Epithelial cell of alveolus of lung (primary cell): ENCODE measurements around the gene ARHGAP1. TPM values are rescaled to one million over a fixed set of nuclear protein-coding genes. Genes with fewer than 3 reads are reported as not detected.

Experiments
- total RNA-seq: library from RNA; depleted of rRNA; stranded (reverse); fragments of >200 nt; gene quantifications from 2 replicates; pipeline ENCODE4 v1.2.1, GENCODE V29; 2015

The ARHGAP1 gene
- 42.1 and 70.5 TPM in 2 replicates for total RNA-seq

DNA sequence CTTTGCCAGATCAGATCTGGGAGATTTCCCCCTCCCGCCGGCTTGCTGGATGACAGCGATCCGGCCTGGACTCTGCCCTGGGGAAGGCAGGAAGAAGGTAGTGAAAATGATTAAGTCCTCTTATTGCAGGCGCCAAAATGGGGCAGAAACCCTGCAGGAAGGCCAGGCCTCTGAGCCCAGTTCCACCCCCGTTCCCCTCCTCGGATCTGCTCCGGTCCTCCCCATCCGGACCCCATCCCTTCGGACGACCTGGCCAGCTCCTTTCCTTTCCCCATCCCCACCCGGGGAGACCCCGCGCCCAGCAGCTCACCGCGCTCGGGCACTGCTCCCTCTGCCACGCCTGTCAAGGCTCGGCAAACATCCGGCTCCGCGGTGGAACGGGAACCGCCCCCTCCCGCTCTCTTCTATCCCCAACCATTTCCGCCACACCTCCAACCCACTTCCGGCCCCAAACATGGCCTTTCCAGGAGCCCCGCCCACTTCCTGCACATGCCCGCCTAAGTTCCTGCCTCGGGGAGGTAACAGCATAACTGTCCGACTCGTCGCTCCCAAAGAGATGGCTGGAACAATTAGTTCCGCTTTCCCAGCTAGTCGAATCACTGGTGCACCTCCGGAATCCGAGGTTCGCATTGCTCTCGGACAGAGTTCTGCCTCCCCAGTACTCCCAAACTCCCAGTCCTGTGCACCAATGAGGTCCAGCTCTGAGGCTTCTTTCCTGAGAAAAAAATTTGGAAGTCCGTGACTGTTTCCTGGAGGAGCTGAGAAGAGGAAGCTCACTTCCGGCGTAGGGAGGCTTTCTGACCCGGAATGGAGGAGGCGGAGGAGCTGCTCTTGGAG lies at the start of gene ARHGAP1, which contains the start of gene ZNF408:
Gene ARHGAP1, minus strand, starts transcription at position 379 of the 837 bp plus-strand sequence. CDS start 4,512 bp downstream, outside the sequence.
Gene ZNF408, plus strand, starts transcription at position 791 of the 837 bp plus-strand sequence. Its CDS starts 17 bp downstream, at position 808.

DNA sequence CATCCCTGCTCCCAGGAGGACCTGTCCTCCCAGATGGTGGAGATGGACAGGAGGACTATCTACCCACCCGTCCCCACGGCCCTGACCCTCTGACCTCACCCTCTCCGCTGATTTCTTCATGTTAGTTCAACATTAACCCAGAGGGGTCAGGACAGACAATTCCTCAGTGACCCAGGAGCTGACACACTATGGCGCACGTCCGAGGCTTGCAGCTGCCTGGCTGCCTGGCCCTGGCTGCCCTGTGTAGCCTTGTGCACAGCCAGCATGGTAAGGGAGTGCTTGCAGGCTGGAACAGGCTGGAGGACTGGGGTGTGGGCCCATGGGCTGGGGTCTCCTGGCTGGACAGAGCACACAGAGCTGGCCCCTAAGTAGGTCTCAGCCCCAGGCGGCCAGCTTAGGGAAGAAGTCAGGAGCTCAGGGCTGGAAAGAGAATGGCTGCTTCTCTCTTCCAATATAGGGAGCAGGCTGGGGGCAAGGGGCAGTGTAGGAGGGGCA lies 18.7 kb upstream of the ARHGAP1 start, which contains the start of gene F2:
Gene F2, plus strand, starts transcription at position 166 of the 495 bp plus-strand sequence. Its CDS starts 23 bp downstream, at position 189.

Other genes with a start within 250 kb of the ARHGAP1 start
- 19.2 and 21.9 TPM in 2 replicates for gene AMBRA1, start 106.6 kb downstream of the ARHGAP1 start, total RNA-seq
- gene HARBI1, start 83.4 kb downstream of the ARHGAP1 start, total RNA-seq, result 3.6 and 4.0 TPM in 2 replicates
- gene ATG13, start 83.1 kb downstream of the ARHGAP1 start, total RNA-seq, result 95.4 and 109 TPM in 2 replicates
- gene ZNF408, start 412 bp upstream of the ARHGAP1 start, total RNA-seq, result 13.1 and 13.2 TPM in 2 replicates
- gene F2, start 18.6 kb upstream of the ARHGAP1 start, total RNA-seq, result not detected in 2 replicates
- 37.5 and 50.0 TPM in 2 replicates for gene CKAP5, start 145.7 kb upstream of the ARHGAP1 start, total RNA-seq
- gene LRP4, start 217.9 kb upstream of the ARHGAP1 start, total RNA-seq, result 5.0 and 9.8 TPM in 2 replicates
- 34.1 and 38.4 TPM in 2 replicates for gene CSTPP1, start 236.1 kb upstream of the ARHGAP1 start, total RNA-seq